Right lobe of liver (tissue), 6 donors: ENCODE measurements around the gene CCDC183. TPM values are rescaled to one million over a fixed set of nuclear protein-coding genes. Genes with fewer than 3 reads are reported as not detected.
A peak's percentile ranks its signal among the peaks of the same experiment; 100 is the strongest.

ENCODE experiments used
- ATAC-seq, 4 donors: fragments of 200-7000 bp; cut with Tn5 transposase; one replicate each; pipeline ENCODE4 v1.9.1; 2020; ENCODE audit warnings: mild to moderate bottlenecking in 4 of 4, moderate library complexity in 4 of 4
- DNase-seq, 3 donors: peaks; one replicate each; pipeline ENCODE4 v3.0.0-alpha.2; 2020
- H3K27ac ChIP-seq, 3 donors: fragments of 200-600 bp; one replicate each; pipeline ENCODE4 v1.8.0; 2022
- H3K27me3 ChIP-seq, 2 donors: fragments of 200-600 bp; one replicate each; pipeline ENCODE4 v1.8.0; 2022
- H3K36me3 ChIP-seq, 4 donors: fragments of 200-600 bp; sonication (generic) in 1 of 4; one replicate each; pipeline versions ENCODE4 v1.5.1 to v1.8.0; 2017 to 2022; ENCODE audit warnings: control low read depth in 1 of 4
- H3K4me1 ChIP-seq, 4 donors: fragments of 200-600 bp; sonication (generic) in 1 of 4; one replicate each; pipeline versions ENCODE4 v1.5.1 to v1.8.0; 2017 to 2022; ENCODE audit warnings: control low read depth in 1 of 4
- H3K4me3 ChIP-seq, 3 donors: fragments of 200-600 bp; one replicate each; pipeline ENCODE4 v1.8.0; 2022
- H3K9me3 ChIP-seq, 4 donors: fragments of 200-600 bp; sonication (generic) in 1 of 4; one replicate each; pipeline versions ENCODE4 v1.5.1 to v1.8.0; 2017 to 2022; ENCODE audit warnings: control low read depth in 1 of 4
- POLR2A ChIP-seq: fragments of 450-650 bp; IDR thresholded peaks from one replicate; pipeline ENCODE4 v1.6.1; 2017; ENCODE audit warnings: antibody characterized with exemption, mild to moderate bottlenecking
- WGBS: methylation state at CpG from one replicate; pipeline ENCODE4 v1.1.6; 2018; ENCODE audit warnings: low coverage, low lambda C conversion rate; ENCODE audit not compliant: insufficient coverage; ENCODE audit errors: missing lambda C conversion rate; 5-methylcytosine and 5-hydroxymethylcytosine counted together
- intact Hi-C, 2 donors: fragments of 100-400 bp; cut with DNase I; formaldehyde crosslinking; loops; one replicate each; pipeline versions ENCODE4 v1.11.2 to v1.14.1; 2022
- total RNA-seq, 6 experiments: library from RNA; depleted of rRNA in 2 of 6; stranded (reverse); fragments of >200 nt in 2 of 6; fragmentation: NEBNext Ultra II Directional in 3 of 6; extraction: Animal tissue kit (Norgen Biotek cat#: 25700) in 3 of 6; gene quantifications; one replicate each; pipeline versions ENCODE4 v1.1.0 to v1.2.4, GENCODE V29; 2016 to 2023
- TF ChIP-seq, protein P1 (sequence below), 4 donors: fragments of 200-600 bp in 3 of 4; fragments of 450-650 bp in 1 of 4; IDR thresholded peaks; one replicate each; pipeline versions ENCODE4 v1.5.1 to v1.8.0; 2016 to 2022; ENCODE audit warnings: antibody characterized with exemption in 4 of 4, mild to moderate bottlenecking in 2 of 4
- donor health status: DM: no; HTN: yes; CAD: no.
- donor health status: DM: no; HTN: no; CAD: no.
- donor health status: DM: no; HTN: no; CAD: no.
- donor health status: DM: no; HTN: yes; CAD: no.
- donor health status: DM: no; HTN: yes; CAD: no.

CCDC183 gene
- total RNA-seq, 6 experiments from 2014 or later: 0.43 to 1.2 (median 0.74) TPM; not detected in 1

DNA sequence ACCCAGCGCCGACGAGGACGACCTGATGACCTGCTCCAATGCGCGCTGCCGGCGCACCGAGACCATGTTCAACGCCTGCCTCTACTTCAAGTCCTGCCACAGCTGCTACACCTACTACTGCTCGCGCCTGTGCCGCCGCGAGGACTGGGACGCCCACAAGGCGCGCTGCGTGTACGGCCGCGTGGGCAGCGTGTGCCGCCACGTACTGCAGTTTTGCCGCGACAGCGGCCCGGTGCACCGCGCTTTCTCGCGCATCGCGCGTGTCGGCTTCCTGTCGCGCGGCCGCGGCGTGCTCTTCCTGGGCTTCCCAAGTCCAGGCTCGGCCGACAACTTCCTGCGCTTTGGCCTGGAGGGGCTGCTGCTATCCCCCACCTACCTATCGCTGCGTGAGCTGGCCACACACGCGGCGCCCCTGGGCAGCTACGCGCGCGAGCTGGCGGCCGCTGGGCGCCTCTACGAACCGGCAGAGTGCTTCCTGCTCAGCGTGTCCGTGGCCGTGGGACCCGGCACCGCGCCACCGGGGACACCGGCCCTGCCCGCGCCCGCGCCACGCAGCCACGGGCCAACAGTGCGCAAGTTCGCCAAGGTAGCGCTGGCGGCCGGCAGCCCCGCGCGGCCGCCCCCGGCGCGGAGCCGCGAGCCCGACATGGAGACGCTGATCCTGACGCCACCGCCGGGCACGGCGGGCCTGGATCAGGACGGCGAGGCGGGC lies 50.4 kb downstream of the CCDC183 start:
- ATAC-seq (no peak), DNase-seq (no peak)
- intact Hi-C loops: loop anchor here in 1 of 2 donors (5.0 kb wide), 1 partner anchor 186 kb away; the partner anchor contains the start of gene FUT7
- peaks cover 0 to 40% (median 14%) of the 10 kb centered on the region in 4 donors for H3K4me1 ChIP-seq
- no peak overlapping the region for H3K4me3 ChIP-seq
- H3K27me3 ChIP-seq: no peaks in the 10 kb centered on the region
- peaks cover 0 to 4% (median 0%) of the 10 kb centered on the region in 4 donors for H3K36me3 ChIP-seq
- TF ChIP-seq, protein P1, sequence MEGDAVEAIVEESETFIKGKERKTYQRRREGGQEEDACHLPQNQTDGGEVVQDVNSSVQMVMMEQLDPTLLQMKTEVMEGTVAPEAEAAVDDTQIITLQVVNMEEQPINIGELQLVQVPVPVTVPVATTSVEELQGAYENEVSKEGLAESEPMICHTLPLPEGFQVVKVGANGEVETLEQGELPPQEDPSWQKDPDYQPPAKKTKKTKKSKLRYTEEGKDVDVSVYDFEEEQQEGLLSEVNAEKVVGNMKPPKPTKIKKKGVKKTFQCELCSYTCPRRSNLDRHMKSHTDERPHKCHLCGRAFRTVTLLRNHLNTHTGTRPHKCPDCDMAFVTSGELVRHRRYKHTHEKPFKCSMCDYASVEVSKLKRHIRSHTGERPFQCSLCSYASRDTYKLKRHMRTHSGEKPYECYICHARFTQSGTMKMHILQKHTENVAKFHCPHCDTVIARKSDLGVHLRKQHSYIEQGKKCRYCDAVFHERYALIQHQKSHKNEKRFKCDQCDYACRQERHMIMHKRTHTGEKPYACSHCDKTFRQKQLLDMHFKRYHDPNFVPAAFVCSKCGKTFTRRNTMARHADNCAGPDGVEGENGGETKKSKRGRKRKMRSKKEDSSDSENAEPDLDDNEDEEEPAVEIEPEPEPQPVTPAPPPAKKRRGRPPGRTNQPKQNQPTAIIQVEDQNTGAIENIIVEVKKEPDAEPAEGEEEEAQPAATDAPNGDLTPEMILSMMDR (IDR thresholded peaks at IDR 0.05): no peak
- TF ChIP-seq POLR2A: no peak
- no peak overlapping the region for H3K27ac ChIP-seq
- H3K9me3 ChIP-seq: no peaks in the 10 kb centered on the region
- WGBS: no CpG with 5 or more reads among the region's 98 CpGs

DNA sequence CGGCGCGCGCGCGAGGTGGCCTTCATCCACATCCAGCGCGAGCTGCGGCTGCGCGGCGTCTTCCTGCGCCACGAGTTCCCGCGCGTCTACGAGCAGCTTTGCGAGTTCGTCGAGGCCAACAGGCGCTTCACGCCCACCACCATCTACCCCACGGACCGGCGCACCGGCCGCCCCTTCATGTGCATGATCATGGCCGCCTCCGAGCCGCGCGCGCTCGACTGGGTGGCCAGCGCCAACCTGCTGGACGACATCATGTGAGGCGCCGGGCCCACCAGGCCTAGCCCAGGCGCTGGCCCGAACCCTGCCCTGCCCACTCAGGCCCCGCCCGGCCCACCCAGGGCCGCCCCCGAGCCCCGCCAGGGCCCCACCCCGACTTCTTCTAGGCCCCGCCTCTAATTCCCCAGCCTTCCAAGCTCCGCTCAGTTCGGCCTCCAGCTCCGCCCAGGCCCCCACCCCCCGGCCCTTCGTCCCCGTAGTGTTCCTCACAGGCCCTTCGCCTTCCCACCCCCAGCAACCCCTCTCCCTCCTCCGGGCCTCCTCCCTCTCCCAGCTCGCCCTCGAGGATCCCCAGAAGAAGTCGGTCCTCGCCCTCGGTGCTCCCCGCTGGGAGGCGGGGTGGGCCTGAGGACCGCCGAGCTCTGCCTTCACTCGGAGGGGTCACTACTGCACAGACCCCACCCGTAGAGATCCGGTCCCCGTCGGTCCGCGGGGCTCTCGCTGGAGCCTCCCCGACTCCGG lies 51.1 kb downstream of the CCDC183 start:
- Histone ChIP-seq H3K9me3 (no peaks in the 10 kb centered on the region), H3K4me1 (peaks cover 0 to 40% (median 13%) of the 10 kb centered on the region in 4 donors), H3K4me3 (peak overlapping the region; percentile 61 to 84 (median 65)), H3K36me3 (peaks cover 0 to 4% (median 0%) of the 10 kb centered on the region in 4 donors), H3K27ac (peak overlapping the region; percentile 81 to 88 (median 85)), H3K27me3 (no peaks in the 10 kb centered on the region)
- ATAC-seq: peak in 2 of 4 donors; percentile 2 to 23
- intact Hi-C loops: loop anchor here in 1 of 2 donors (5.0 kb wide), 1 partner anchor 185 kb away; the partner anchor contains the start of gene FUT7
- DNase-seq: peak in 1 of 3 donors; percentile 64
- 2% methylated on average over 22 of the region's 75 CpGs for WGBS
- TF ChIP-seq POLR2A: no peak
- TF ChIP-seq, protein P1 (IDR thresholded peaks at IDR 0.05): no peak

DNA sequence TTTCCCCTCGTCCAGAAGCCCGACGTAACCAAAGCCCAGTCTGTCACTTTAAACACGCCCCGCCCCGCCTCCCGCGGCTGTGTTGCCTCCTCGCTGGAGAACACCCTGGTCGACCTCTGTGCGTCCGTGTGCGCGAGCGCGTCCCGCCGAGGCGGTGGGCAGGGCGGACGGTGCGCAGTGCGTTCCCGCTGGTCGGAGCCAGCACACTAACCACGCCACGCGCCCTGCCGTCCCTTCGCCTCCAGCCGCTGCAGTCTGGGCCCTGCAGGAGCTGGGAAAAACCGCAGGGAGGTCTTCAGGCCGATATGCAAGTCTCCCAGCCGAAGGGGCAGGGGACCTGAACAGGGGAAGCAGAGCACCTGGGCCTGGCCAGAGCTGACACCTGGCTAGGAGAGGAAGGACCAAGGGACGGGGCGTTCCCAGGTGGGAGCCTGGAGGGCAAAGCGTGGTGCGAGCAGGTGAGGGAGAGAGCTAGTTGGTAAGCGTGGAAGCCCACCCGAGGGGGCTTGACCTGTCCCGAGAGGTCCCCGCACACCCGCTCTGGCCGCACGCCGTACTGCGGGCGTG lies 51.8 kb downstream of the CCDC183 start:
- no peaks in the 10 kb centered on the region for H3K27me3 ChIP-seq
- peaks cover 0 to 4% (median 0%) of the 10 kb centered on the region in 4 donors for H3K36me3 ChIP-seq
- peak overlapping the region; percentile 61 to 84 (median 65) for H3K4me3 ChIP-seq
- no peaks in the 10 kb centered on the region for H3K9me3 ChIP-seq
- intact Hi-C loops: loop anchor here in 1 of 2 donors (5.0 kb wide), 1 partner anchor 184 kb away; the partner anchor contains the start of gene FUT7
- TF ChIP-seq POLR2A: peak; percentile 86
- TF ChIP-seq, protein P1 (IDR thresholded peaks at IDR 0.05): no peak
- DNase-seq (peak; percentile 92 to 94 (median 92)), ATAC-seq (peak; percentile 44 to 60 (median 46))
- peaks cover 0 to 37% (median 15%) of the 10 kb centered on the region in 4 donors for H3K4me1 ChIP-seq
- H3K27ac ChIP-seq: peak overlapping the region; percentile 81 to 88 (median 85)
- 3% methylated on average over 7 of the region's 48 CpGs for WGBS

DNA sequence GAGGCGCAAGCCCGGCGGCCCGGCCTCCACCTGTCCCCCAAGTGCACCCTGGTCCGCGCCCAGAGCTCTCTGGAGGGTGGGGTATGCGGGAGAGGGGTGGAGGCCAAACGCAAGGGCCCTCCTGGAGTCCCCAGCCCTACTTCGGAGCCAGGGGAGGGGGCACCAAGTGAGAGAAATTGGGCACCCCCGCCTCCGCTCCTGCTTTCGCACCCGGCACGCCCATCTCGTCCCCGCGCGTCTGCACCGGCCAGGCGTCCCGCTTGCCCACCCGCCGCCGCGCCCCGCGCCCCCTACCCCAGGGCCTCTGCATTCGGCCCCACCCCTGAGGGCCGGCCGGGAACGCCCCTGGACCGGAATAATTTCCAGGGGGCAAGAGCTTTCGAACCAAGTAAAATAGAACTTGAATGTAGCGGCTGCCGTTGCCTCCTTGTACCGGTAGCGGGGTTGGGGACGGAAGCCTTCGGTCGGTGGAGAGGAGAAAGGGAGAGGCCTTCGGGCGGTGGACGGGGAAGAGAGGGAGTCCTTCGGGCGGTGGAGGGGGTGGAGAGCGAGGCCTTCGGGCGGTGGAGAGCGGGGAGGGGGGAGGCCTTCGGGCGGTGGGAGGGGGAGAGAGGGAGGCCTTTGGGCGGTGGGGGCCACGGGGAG lies 52.4 kb downstream of the CCDC183 start:
- DNase-seq: peak in 1 of 3 donors; percentile 66
- ATAC-seq: peak; percentile 1 to 14 (median 10)
- Histone ChIP-seq H3K4me3 (peak overlapping the region; percentile 61 to 84 (median 65)), H3K4me1 (peaks cover 0 to 31% (median 15%) of the 10 kb centered on the region in 4 donors), H3K27ac (peak overlapping the region; percentile 81 to 88 (median 85)), H3K27me3 (no peaks in the 10 kb centered on the region), H3K9me3 (no peaks in the 10 kb centered on the region), H3K36me3 (peaks cover 0 to 4% (median 0%) of the 10 kb centered on the region in 4 donors)
- TF ChIP-seq POLR2A: no peak
- TF ChIP-seq, protein P1 (IDR thresholded peaks at IDR 0.05): no peak
- intact Hi-C loops: loop anchor here in 1 of 2 donors (5.0 kb wide), 1 partner anchor 184 kb away; the partner anchor contains the start of gene FUT7
- WGBS: 1% methylated on average over 18 of the region's 53 CpGs
